ENCODE data around the gene EXOC6B.

The EXOC6B gene

DNA sequence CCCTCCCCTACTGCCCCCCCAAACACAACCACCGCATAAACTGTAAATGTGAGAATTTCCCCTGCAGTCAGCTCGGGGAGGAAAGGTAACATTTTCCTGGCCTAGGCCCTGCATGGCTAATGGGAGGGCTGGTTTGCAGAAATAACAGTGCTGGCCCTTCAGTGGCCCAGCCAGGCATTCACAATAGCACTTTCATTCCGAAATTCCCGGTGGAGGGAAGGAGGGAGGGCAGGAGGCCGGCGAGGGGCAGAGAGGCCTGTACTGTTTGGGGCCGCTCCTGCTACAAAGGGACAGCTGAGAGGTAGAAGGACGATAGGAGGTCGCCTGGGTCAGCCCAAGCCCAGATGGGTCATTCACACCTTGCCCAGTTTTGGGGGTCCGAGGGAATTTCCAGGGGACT is 689.5 kb downstream of the EXOC6B start:
- DNase-seq (ENCODE audit: low read depth, low spot score) = peak; percentile 84

GRCh38 chr2:72135921-72136320 is 689.9 kb downstream of the EXOC6B start:
- DNase-seq (ENCODE audit: low read depth, low spot score) = no peak

- no peak for DNase-seq (ENCODE audit: low read depth, low spot score)
Observed at GRCh38 chr2:72134997-72135800, 690.6 kb downstream of the EXOC6B start.

- DNase-seq (ENCODE audit: low read depth, low spot score) = no peak
Observed at GRCh38 chr2:72134408-72134996, 691.3 kb downstream of the EXOC6B start.

- no peak for DNase-seq (ENCODE audit: low read depth, low spot score)
Observed at GRCh38 chr2:72133721-72134407, 692.0 kb downstream of the EXOC6B start.

GRCh38 chr2:72132981-72133720 is 692.7 kb downstream of the EXOC6B start:
- DNase-seq (ENCODE audit: low read depth, low spot score) = no peak

- no peak for DNase-seq (ENCODE audit: low read depth, low spot score)
Observed at GRCh38 chr2:72131916-72132841, 693.7 kb downstream of the EXOC6B start.

DNA sequence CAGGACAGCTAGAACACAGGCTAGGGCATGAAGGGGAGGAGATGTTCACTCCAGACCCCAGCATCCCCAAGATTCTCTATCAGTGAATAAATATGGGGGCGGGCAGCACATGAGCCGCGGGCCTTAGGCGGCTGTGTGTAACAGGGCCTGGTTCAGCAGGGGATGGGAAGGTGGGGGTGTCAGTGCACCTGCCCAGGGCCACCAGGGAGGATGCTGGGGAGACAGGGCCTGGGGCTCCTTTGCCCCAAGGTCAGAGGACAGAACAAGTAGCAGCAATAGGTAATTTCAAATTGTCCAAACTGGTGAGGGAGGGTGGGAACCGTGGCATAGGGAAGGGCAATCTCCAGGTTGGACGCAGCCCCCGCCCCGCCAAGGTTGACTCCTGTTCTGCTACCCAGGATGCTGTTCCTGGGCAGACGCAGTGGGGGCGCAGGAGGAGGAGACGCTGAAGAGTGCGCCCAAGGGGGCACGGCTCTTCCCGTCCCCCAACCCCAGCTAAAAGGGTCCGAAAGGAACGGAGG is 694.4 kb downstream of the EXOC6B start:
- no peak for DNase-seq (ENCODE audit: low read depth, low spot score)

- peak; percentile 12 for DNase-seq (ENCODE audit: low read depth, low spot score)
Observed at GRCh38 chr2:72130659-72131360, 695.0 kb downstream of the EXOC6B start.

- peak; percentile 40 for DNase-seq (ENCODE audit: low read depth, low spot score)
Observed at GRCh38 chr2:72129681-72130340, 696.0 kb downstream of the EXOC6B start.

DNA sequence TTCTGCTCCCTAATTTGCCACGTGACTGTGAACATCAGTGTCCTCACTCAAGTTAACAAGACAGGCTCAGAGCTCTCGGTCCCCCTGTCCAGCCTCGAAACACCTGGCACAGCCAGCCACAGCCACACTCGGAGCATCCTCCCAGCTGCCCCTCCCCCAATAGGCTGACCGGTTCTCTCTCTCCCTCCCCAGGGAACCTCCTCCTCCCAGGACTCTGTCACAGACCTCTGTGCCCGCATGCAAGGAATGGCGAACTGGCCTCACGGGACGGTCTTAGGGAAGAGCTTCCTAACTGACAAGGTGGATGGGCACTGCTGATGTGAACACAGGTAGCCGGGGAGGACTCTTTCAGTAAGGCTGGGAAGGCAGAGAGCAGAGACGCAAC is 697.0 kb downstream of the EXOC6B start:
- no peak for DNase-seq (ENCODE audit: low read depth, low spot score)

DNA sequence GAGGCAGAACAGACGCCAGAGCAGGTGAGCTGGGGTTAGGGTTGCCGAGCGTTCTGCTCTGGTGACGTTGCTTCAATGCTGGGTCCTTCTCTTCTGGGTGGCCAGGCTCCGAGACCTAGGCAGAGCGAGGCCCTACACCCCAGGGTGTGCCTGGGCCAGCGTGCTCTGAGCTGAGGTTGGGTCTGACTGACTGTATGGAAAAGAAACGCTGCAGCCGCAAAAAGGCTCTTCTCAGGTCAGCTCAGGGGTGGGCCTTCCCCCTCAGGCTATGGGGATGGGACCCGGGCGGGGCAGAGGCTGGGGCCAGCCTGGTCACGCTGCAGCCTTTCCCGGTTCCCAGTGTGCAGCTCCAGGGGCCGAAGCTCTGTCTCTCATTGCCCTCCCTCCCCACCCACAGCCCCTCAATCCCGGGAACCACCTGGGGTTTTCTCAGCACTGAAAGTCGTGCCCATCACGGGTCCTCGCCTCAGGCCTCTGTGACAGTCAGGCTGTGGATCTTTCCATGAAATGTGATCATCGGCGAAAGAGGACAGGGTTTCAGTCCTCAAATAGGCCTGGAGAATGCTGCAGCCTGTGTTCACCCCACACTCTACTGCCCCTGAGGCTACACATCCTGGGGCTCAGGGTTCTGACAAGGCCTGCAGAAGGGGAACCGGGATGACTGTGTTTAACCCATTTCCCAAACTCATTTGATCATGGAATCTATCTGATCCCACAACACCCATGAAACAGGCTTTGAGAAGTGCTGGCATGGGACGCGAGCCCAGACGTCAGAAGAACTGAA is 697.6 kb downstream of the EXOC6B start:
- no peak for DNase-seq (ENCODE audit: low read depth, low spot score)

DNA sequence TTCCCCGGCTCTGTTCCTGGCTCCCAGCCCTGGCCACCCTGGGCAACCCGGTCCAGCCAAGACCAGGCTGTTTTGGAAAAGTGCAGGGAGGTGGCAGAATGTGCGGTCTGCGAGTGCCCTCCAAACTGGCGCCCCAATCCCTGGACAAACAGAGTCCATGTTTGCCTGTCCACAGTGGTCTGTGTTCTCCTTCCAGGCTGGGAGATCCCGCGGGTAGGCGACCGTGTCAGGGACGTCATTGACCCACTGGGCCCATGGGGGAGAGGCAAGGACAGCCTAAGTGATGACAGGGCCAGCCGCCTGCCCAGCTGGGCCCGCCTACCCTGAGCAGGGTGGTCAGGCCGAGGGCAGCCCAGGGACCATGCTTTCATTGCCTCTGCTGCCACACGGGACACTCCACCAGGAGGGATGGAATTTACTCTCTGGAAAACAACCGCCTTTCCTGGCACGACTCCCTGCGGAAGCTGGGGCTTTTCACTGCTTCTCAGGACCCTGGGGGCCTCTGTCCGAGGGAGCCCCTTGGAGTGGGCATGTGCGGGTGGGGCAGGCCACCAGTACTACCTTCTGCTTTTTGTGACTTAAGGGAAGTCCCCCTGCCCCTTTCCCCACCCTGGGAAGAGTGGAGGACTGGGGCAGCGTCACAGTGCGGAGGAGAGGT is 698.3 kb downstream of the EXOC6B start:
- no peak for DNase-seq (ENCODE audit: low read depth, low spot score)

DNA sequence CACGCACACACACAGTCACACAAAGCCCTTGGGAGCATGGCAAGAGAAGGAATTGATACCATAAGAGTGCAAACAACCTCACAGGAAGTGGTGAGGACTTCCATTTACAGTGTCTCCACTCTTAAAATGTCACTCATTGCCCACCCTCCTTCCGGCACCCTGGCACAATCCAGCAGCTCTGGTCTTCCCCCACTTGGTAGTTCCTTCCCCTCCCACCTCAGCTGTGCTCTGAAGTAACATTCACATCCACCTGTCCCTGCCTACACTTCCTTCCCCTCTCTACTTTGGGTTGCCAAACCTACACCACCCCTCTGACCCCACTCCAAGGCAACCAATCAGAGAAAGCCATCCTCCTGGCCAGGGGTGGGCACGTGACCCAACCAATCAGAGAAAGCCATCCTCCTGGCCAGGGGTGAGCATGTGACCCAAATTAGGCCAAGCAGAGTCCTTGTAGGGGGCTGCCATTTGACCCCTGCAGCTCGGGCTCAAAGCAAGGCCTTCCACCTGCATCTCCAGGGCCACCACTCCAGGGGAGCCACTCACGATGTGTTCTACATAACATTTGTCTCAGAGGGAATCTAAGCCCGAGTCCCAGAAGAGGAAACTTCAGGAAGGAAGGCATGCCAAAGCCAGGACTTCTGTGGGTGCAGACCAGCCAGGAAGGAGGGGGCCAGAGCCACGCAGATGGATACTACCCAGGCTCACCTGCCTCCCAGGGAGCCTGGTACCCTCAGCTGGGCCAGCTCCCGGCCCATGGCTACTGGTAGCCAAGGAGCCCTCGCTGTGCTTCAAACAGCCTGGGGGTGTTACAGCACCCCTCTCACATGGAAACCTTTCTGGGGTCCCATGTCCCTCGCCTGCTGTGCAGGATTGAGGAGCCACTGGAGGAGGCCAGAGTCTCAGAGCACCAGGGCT is 699.4 kb downstream of the EXOC6B start:
- DNase-seq (ENCODE audit: low read depth, low spot score) = no peak
